ENCODE results near the gene DTL. TPM values are rescaled to one million over a fixed set of nuclear protein-coding genes. Genes with fewer than 3 reads are reported as not detected.

The DTL gene
- total RNA-seq, 1 donor from 2014 or later, result 73.9 TPM

DNA sequence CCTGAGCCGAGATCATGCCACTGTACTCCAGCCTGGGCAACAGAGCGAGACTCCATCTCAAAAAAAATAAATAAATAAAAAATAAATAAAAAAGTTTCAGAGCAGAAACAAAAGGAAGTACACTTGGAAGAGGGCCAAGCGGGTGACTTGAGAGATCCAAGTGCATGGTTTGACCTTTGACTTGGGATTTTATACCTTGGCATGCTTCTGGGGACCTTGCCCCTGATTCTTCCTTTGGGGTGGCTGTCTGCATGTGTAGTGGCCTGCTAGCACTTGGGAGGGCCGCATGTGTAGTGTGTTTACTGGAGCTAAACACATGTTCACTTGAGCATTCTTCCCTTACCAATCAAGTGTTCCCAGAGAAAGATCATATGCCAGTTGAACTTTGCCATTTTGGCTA, 114.0 kb downstream of the DTL start:
- Mint-ChIP-seq H3K4me1 (ENCODE audit: low read depth) (peaks cover 2% of the 10 kb centered on the region), H3K4me3 (ENCODE audit: low read depth) (no peak overlapping the region), H3K27ac (no peak overlapping the region), H3K27me3 (ENCODE audit: low read depth) (peaks cover 4% of the 10 kb centered on the region), H3K9me3 (no peaks in the 10 kb centered on the region), H3K36me3 (ENCODE audit: low read depth) (no peaks in the 10 kb centered on the region)
- intact Hi-C loops (cut with micrococcal nuclease), result no loop called here
- no peak for DNase-seq (ENCODE audit: low spot score)

DNA sequence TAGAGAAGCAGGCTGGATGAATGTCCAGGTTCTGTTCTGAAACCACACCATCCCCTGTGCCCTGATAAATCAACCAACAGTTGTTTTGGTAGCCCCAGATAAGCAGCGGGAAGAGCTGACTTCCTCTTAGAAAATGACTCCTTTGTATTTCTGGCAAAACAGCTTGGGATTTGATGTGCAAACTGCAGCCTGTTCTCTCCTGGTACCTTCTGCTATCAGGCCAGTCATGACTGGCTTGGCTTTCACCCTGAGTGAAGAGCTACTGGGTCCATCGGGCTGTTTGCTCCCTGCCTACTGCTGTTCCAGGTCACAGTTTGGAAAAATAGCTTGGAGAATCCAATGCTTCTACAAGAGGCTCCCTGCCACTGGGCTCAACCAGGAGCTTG, 116.8 kb downstream of the DTL start:
- H3K27ac Mint-ChIP-seq, result no peak overlapping the region
- peaks cover 4% of the 10 kb centered on the region for H3K27me3 Mint-ChIP-seq (ENCODE audit: low read depth)
- no peak for DNase-seq (ENCODE audit: low spot score)
- H3K4me3 Mint-ChIP-seq (ENCODE audit: low read depth), result no peak overlapping the region
- H3K4me1 Mint-ChIP-seq (ENCODE audit: low read depth), result peaks cover 4% of the 10 kb centered on the region
- H3K36me3 Mint-ChIP-seq (ENCODE audit: low read depth), result no peaks in the 10 kb centered on the region
- intact Hi-C loops (cut with micrococcal nuclease), result no loop called here
- H3K9me3 Mint-ChIP-seq, result no peaks in the 10 kb centered on the region

DNA sequence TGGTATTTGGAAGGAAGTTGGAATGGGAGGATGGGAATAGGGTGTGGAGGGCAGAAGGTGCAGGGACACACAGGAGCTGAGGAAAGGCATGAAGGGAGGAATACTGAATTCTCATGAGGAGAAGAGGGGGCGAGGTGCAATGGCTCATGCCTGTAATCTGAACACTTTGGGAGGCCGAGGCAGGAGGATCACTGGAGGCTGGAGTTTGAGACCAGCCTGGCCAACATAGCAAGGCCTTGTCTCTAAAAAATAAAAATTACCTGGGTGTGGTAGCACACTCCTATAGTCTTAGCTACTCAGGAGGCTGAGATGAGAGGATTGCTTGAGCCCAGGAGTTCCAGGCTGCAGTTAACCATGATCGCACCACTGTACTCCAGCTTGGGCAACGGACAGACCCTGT, 117.3 kb downstream of the DTL start:
- no peak for DNase-seq (ENCODE audit: low spot score)
- Mint-ChIP-seq H3K27me3 (ENCODE audit: low read depth) (peaks cover 4% of the 10 kb centered on the region), H3K36me3 (ENCODE audit: low read depth) (no peaks in the 10 kb centered on the region), H3K9me3 (no peaks in the 10 kb centered on the region), H3K27ac (no peak overlapping the region), H3K4me1 (ENCODE audit: low read depth) (peaks cover 4% of the 10 kb centered on the region), H3K4me3 (ENCODE audit: low read depth) (no peak overlapping the region)
- intact Hi-C loops (cut with micrococcal nuclease), result no loop called here

DNA sequence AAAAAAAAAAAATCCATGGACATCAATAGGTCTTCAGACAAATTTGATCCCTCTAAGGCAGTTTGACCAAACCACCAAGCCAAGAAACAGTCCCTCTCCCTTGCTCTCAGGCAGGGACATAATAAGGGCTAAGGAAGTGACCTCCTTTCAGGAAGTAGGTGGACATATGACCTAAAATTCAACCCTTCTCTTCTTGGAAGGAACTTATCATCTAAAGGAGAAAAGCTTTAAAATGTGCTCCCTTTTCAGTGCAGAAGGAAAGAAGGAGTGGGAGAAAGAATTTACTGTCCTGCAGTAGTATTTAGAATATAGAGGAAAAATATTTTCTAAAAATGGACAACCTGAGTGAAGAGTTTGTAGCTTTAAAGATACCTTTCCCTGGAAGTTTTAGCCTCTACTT, 118.1 kb downstream of the DTL start:
- peaks cover 4% of the 10 kb centered on the region for H3K27me3 Mint-ChIP-seq (ENCODE audit: low read depth)
- no peak for DNase-seq (ENCODE audit: low spot score)
- H3K4me3 Mint-ChIP-seq (ENCODE audit: low read depth), result no peak overlapping the region
- no peaks in the 10 kb centered on the region for H3K36me3 Mint-ChIP-seq (ENCODE audit: low read depth)
- H3K9me3 Mint-ChIP-seq, result no peaks in the 10 kb centered on the region
- H3K4me1 Mint-ChIP-seq (ENCODE audit: low read depth), result peaks cover 4% of the 10 kb centered on the region
- intact Hi-C loops (cut with micrococcal nuclease), result no loop called here
- no peak overlapping the region for H3K27ac Mint-ChIP-seq

Other genes starting within 250 kb of the DTL start
- gene LPGAT1, start 205.0 kb upstream of the DTL start, total RNA-seq, result 27.8 and 31.1 TPM in 2 replicates
- gene INTS7, start 191 bp upstream of the DTL start, total RNA-seq, result 33.3 and 33.8 TPM in 2 replicates
- gene PPP2R5A, start 249.7 kb downstream of the DTL start, total RNA-seq, result 40.4 and 42.1 TPM in 2 replicates